SK-N-SH (cell line): ENCODE results near the gene GPR82. TPM values are rescaled to one million over a fixed set of nuclear protein-coding genes. Genes with fewer than 3 reads are reported as not detected.
"Not testable (repeated sequence)": the region's sequence is repeated elsewhere in the genome, so short reads cannot be mapped to it uniquely, and the experiment has no call there.

ENCODE experiments used
- CTCF ChIA-PET: fragments of 300-600, 350-600 bp; formaldehyde crosslinking; extraction: SDS; loops from one replicate; lab custom pipeline; 2021; lab: Yijun Ruan, JAX
- POLR2A ChIA-PET: fragments of 350-600 bp; sonication (Branson Sonifier 250); formaldehyde crosslinking; extraction: SDS; loops from one replicate; lab custom pipeline; 2020; ENCODE audit warnings: antibody characterized with exemption, inconsistent platforms; lab: Yijun Ruan, JAX
- DNase-seq: peaks from one replicate; pipeline ENCODE4 v3.0.0; 2012
- H2AFZ ChIP-seq: fragments of 200-600 bp; sonication (generic); 2 replicates; pipeline ENCODE4 v1.8.1; 2016; ENCODE audit warnings: antibody characterized with exemption, mild to moderate bottlenecking, low read depth
- H3F3A ChIP-seq: fragments of 200-600 bp; sonication (generic); replicated peaks from 2 replicates; pipeline ENCODE3; 2016; ENCODE audit warnings: antibody characterized with exemption, mild to moderate bottlenecking; ENCODE audit not compliant: insufficient read depth
- H3K27ac ChIP-seq, 2 experiments: fragments of 200-500 bp in 1 of 2; fragments of 200-600 bp in 1 of 2; sonication (Bioruptor generic) in 1 of 2; sonication (generic), shearing (Covaris generic) in 1 of 2; 2 replicates each; pipeline versions ENCODE4 v1.5.1 to v1.6.1; 2014 to 2016; ENCODE audit warnings: low read depth in 2 of 2, inconsistent platforms in 1 of 2, low read length in 1 of 2, mild to moderate bottlenecking in 1 of 2, mixed read lengths in 1 of 2
- H3K27me3 ChIP-seq: fragments of 200-600 bp; sonication (generic), shearing (Covaris generic); 2 replicates; pipeline ENCODE4 v1.6.1; 2016; ENCODE audit warnings: mixed run types; ENCODE audit not compliant: insufficient read depth
- H3K36me3 ChIP-seq, 2 experiments: fragments of 200-500 bp in 1 of 2; fragments of 200-600 bp in 1 of 2; sonication (Bioruptor generic) in 1 of 2; sonication (generic) in 1 of 2; replicated peaks in 1 of 2; 2 replicates each; pipeline versions ENCODE3 to v1.5.1; 2014 to 2016; ENCODE audit warnings: low read length in 1 of 2, mild to moderate bottlenecking in 1 of 2; ENCODE audit not compliant: insufficient read depth in 2 of 2, control insufficient read depth in 1 of 2
- H3K4me1 ChIP-seq, 2 experiments: fragments of 200-500 bp in 1 of 2; fragments of 200-600 bp in 1 of 2; sonication (Bioruptor generic) in 1 of 2; sonication (generic), shearing (Covaris generic) in 1 of 2; 2 replicates each; pipeline versions ENCODE4 v1.5.1 to v1.6.1; 2014 to 2016; ENCODE audit warnings: low read depth in 1 of 2, low read length in 1 of 2, mixed run types in 1 of 2; ENCODE audit not compliant: insufficient read depth in 2 of 2, control insufficient read depth in 1 of 2
- H3K4me2 ChIP-seq: fragments of 200-600 bp; sonication (generic), shearing (Covaris generic); 2 replicates; pipeline ENCODE4 v1.6.1; 2017; ENCODE audit warnings: mixed run types
- H3K4me3 ChIP-seq, 2 experiments: fragments of 200-500 bp in 1 of 2; fragments of 200-600 bp in 1 of 2; sonication (Bioruptor generic) in 1 of 2; sonication (generic), shearing (Covaris generic) in 1 of 2; 2 replicates each; pipeline versions ENCODE4 v1.5.1 to v1.8.1; 2014 to 2016; ENCODE audit warnings: low read depth in 2 of 2, inconsistent platforms in 1 of 2, low read length in 1 of 2, mild to moderate bottlenecking in 1 of 2, mixed read lengths in 1 of 2, moderate library complexity in 1 of 2
- H3K79me2 ChIP-seq: fragments of 200-600 bp; sonication (generic); 2 replicates; pipeline ENCODE4 v1.8.1; 2017; ENCODE audit warnings: mild to moderate bottlenecking; ENCODE audit not compliant: insufficient read depth
- H3K9ac ChIP-seq: fragments of 200-600 bp; sonication (generic); 2 replicates; pipeline ENCODE4 v1.6.1; 2017; ENCODE audit warnings: mixed run types
- H3K9me2 ChIP-seq: fragments of 200-600 bp; sonication (generic); 2 replicates; pipeline ENCODE4 v1.6.1; 2017; ENCODE audit warnings: mixed run types
- H3K9me3 ChIP-seq: fragments of 200-600 bp; sonication (generic); 2 replicates; pipeline ENCODE4 v1.6.1; 2017; ENCODE audit warnings: mixed run types, mild to moderate bottlenecking, moderate library complexity
- H4K20me1 ChIP-seq: fragments of 200-600 bp; sonication (generic); 2 replicates; pipeline ENCODE4 v1.6.1; 2017; ENCODE audit warnings: mild to moderate bottlenecking, mixed run types; ENCODE audit not compliant: insufficient read depth
- EZH2phosphoT487 ChIP-seq: fragments of 200-600 bp; sonication (generic); IDR thresholded peaks from 2 replicates; pipeline ENCODE4 v1.6.1; 2017; ENCODE audit warnings: low read depth, mixed run types, mild to moderate bottlenecking, antibody characterized with exemption, moderate library complexity, borderline replicate concordance
- FOSL2 ChIP-seq: IDR thresholded peaks from 2 replicates; pipeline ENCODE4 v1.4.0; 2012; ENCODE audit warnings: low read depth, mild to moderate bottlenecking, moderate library complexity, borderline replicate concordance
- GATA2 ChIP-seq: sonication (generic); formaldehyde crosslinking; IDR thresholded peaks from 2 replicates; pipeline ENCODE4 v1.5.0; 2020; ENCODE audit warnings: mild to moderate bottlenecking, missing genetic modification reagents
- NRF1 ChIP-seq: IDR thresholded peaks from 2 replicates; pipeline ENCODE4 v1.6.1; 2012; ENCODE audit warnings: low read depth, mild to moderate bottlenecking, low read length
- REST ChIP-seq: IDR thresholded peaks from 2 replicates; pipeline ENCODE4 v1.6.1; 2012; ENCODE audit warnings: mild to moderate bottlenecking, low read depth, low read length, moderate library complexity
- RFX5 ChIP-seq: IDR thresholded peaks from 2 replicates; pipeline ENCODE4 v1.6.1; 2012; ENCODE audit warnings: mild to moderate bottlenecking, improper control_type of control experiment, low read length
- SMC3 ChIP-seq: IDR thresholded peaks from 2 replicates; pipeline ENCODE4 v1.6.1; 2012; ENCODE audit warnings: low read depth, low read length, improper control_type of control experiment
- TAF1 ChIP-seq: IDR thresholded peaks from 2 replicates; pipeline ENCODE4 v1.6.1; 2012; ENCODE audit warnings: low read depth, mild to moderate bottlenecking, low read length, moderate library complexity, borderline replicate concordance
- TEAD4 ChIP-seq: IDR thresholded peaks from 2 replicates; pipeline ENCODE4 v1.4.0; 2012; ENCODE audit warnings: mild to moderate bottlenecking, borderline replicate concordance; ENCODE audit not compliant: insufficient read depth
- WGBS: methylation state at CpG from one replicate; pipeline ENCODE4 v1.1.6; 2017; ENCODE audit warnings: low lambda C conversion rate; 5-methylcytosine and 5-hydroxymethylcytosine counted together
- polyA plus RNA-seq, 3 experiments: library from polyadenylated mRNA; depleted of rRNA; stranded (reverse); fragments of >200 nt; gene quantifications; 2 replicates each; pipeline ENCODE4 v1.2.3, GENCODE V29; 2012

GPR82 gene
- polyA plus RNA-seq, 1 of the 3 experiments (the other 2 are of a cell fraction): not detected

- no peak for TF ChIP-seq TAF1
- no peak for TF ChIP-seq EZH2phosphoT487
- TF ChIP-seq TEAD4: no peak
- H3K4me2 ChIP-seq: no peak overlapping the region
- no peaks in the 10 kb centered on the region for H3K36me3 ChIP-seq
- no peak for DNase-seq
- H4K20me1 ChIP-seq: no peaks in the 10 kb centered on the region
- no peak overlapping the region; a peak in 1 of 4 replicates for H3K4me3 ChIP-seq
- ChIA-PET POLR2A (no interaction called here), CTCF (no interaction called here)
- no peaks in the 10 kb centered on the region for H3K9me2 ChIP-seq
- H3K9ac ChIP-seq: no peak overlapping the region
- no peaks in the 10 kb centered on the region for H3K9me3 ChIP-seq
- H3K27me3 ChIP-seq: no peaks in the 10 kb centered on the region
- H2AFZ ChIP-seq: no peak overlapping the region
- H3F3A ChIP-seq: no peaks in the 10 kb centered on the region
- H3K27ac ChIP-seq: no peak overlapping the region
- no peaks in the 10 kb centered on the region for H3K79me2 ChIP-seq
- WGBS: 43% methylated on average over 4 of the region's 4 CpGs
- no peaks in the 10 kb centered on the region for H3K4me1 ChIP-seq
Observed at GRCh38 chrX:41718481-41719235, 5.3 kb upstream of the GPR82 start.

GRCh38 chrX:41719610-41720009, 4.4 kb upstream of the GPR82 start:
- H2AFZ ChIP-seq, H3K36me3 ChIP-seq, H3K4me2 ChIP-seq, H3K4me3 ChIP-seq, H3K27me3 ChIP-seq, H3K9ac ChIP-seq, POLR2A ChIA-PET, H3K27ac ChIP-seq, H3K9me2 ChIP-seq, H4K20me1 ChIP-seq, H3K4me1 ChIP-seq, H3K9me3 ChIP-seq, DNase-seq, H3F3A ChIP-seq, H3K79me2 ChIP-seq: not testable (repeated sequence)
- WGBS: 50% methylated on average over 6 of the region's 6 CpGs
- CTCF ChIA-PET: interaction anchor here (0.9 kb wide), 1 partner anchor 11 kb away, joined by 3 read pairs; no protein-coding TSS in a partner anchor

GRCh38 chrX:41720125-41720779, 3.7 kb upstream of the GPR82 start:
- Histone ChIP-seq H3K4me1 (no peaks in the 10 kb centered on the region), H3F3A (no peaks in the 10 kb centered on the region)
- ChIA-PET CTCF (interaction anchor here (0.9 kb wide), 1 partner anchor 11 kb away, joined by 3 read pairs; no protein-coding TSS in a partner anchor), POLR2A (no interaction called here)
- TF ChIP-seq SMC3 (no peak), GATA2 (CRISPR knock-in tag) (no peak), REST (no peak), NRF1 (no peak), RFX5 (no peak), FOSL2 (no peak)
- TF ChIP-seq, all 33 proteins: peak for 0
- 54% methylated on average over 2 of the region's 3 CpGs for WGBS
- Histone ChIP-seq H3K4me3 (no peak overlapping the region), H3K36me3 (no peaks in the 10 kb centered on the region), H4K20me1 (no peaks in the 10 kb centered on the region), H3K27ac (no peak overlapping the region), H3K4me2 (no peak overlapping the region), H3K9me2 (no peaks in the 10 kb centered on the region), H3K9me3 (no peaks in the 10 kb centered on the region), H3K79me2 (no peaks in the 10 kb centered on the region), H3K27me3 (no peaks in the 10 kb centered on the region), H3K9ac (no peak overlapping the region), H2AFZ (no peak overlapping the region)
- DNase-seq: no peak
